Effector memory CD4-positive, alpha-beta T cell (primary cell): Measurements from ENCODE around the gene DOCK4.
"Not testable (repeated sequence)": the region's sequence is repeated elsewhere in the genome, so short reads cannot be mapped to it uniquely, and the experiment has no call there.

ENCODE experiments used
- DNase-seq, 3 donors: peaks; one replicate each; pipeline ENCODE4 v3.0.0-alpha.2; 2020
- H3K27ac ChIP-seq: 2 replicates; pipeline ENCODE4 v1.7.0; 2013; ENCODE audit warnings: mild to moderate bottlenecking, low read length, moderate library complexity; ENCODE audit not compliant: insufficient read depth, poor library complexity, severe bottlenecking
- H3K27me3 ChIP-seq: replicated peaks from 2 replicates; pipeline ENCODE4 v1.7.0; 2013; ENCODE audit warnings: mild to moderate bottlenecking, low read length; ENCODE audit not compliant: insufficient read depth, control insufficient read depth, poor library complexity, severe bottlenecking
- H3K36me3 ChIP-seq: 2 replicates; pipeline ENCODE4 v1.7.0; 2013; ENCODE audit warnings: mild to moderate bottlenecking, low read length, moderate library complexity; ENCODE audit not compliant: control insufficient read depth, insufficient read depth
- H3K4me1 ChIP-seq: 2 replicates; pipeline ENCODE4 v1.7.0; 2013; ENCODE audit warnings: low read length, mild to moderate bottlenecking; ENCODE audit not compliant: control insufficient read depth, insufficient read depth, poor library complexity, severe bottlenecking
- H3K4me3 ChIP-seq: 2 replicates; pipeline ENCODE4 v1.7.0; 2013; ENCODE audit warnings: low read length, low read depth, mild to moderate bottlenecking; ENCODE audit not compliant: insufficient read depth, poor library complexity, severe bottlenecking
- H3K9me3 ChIP-seq: 2 replicates; pipeline ENCODE4 v1.7.0; 2013; ENCODE audit warnings: mild to moderate bottlenecking, low read length, moderate library complexity; ENCODE audit not compliant: control insufficient read depth

The DOCK4 gene

GRCh38 chr7:112129655-112130323, 76.4 kb downstream of the DOCK4 start:
- DNase-seq = no peak
- Histone ChIP-seq H3K4me3 (no peak overlapping the region), H3K27me3 (no peaks in the 10 kb centered on the region), H3K27ac (no peak overlapping the region), H3K4me1 (no peaks in the 10 kb centered on the region), H3K9me3 (no peaks in the 10 kb centered on the region), H3K36me3 (no peaks in the 10 kb centered on the region)

DNA sequence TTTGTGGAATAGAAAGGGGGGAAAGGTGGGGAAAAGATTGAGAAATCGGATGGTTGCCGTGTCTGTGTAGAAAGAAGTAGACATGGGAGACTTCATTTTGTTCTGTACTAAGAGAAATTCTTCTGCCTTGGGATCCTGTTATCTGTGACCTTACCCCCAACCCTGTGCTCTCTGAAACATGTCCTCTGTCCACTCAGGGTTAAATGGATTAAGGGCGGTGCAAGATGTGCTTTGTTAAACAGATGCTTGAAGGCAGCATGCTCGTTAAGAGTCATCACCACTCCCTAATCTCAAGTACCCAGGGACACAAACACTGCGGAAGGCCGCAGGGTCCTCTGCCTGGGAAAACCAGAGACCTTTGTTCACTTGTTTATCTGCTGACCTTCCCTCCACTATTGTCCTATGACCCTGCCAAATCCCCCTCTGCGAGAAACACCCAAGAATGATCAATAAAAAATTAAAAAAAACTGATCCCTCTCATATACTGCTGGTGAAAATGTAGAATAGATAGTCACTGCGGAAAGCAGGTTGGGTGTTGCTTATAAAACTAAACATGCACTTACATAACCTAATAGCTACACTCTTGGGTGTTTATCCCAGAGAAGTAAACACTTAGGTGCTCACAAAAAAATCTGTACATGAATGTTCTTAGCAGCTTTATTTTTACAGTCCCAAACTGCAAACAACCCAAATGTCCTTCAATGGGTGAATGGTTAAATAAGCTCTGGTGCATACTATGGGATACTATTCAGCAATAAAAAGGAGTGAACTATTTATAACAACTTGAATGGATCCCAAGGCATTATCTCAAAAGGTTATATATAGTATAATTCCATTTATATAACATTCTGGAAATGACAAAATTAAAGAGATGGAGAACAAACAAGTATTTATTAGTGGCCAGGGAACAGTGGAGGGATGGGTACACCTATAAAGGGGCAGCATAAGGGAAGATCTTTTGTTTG, 77.5 kb downstream of the DOCK4 start:
- H3K4me1 ChIP-seq, H3K4me3 ChIP-seq, H3K36me3 ChIP-seq, DNase-seq, H3K27me3 ChIP-seq, H3K9me3 ChIP-seq, H3K27ac ChIP-seq: not testable (repeated sequence)

GRCh38 chr7:112128041-112128440, 78.2 kb downstream of the DOCK4 start:
- not testable (repeated sequence) for H3K27me3 ChIP-seq, H3K4me1 ChIP-seq, H3K4me3 ChIP-seq, H3K27ac ChIP-seq, DNase-seq, H3K36me3 ChIP-seq, H3K9me3 ChIP-seq

DNA sequence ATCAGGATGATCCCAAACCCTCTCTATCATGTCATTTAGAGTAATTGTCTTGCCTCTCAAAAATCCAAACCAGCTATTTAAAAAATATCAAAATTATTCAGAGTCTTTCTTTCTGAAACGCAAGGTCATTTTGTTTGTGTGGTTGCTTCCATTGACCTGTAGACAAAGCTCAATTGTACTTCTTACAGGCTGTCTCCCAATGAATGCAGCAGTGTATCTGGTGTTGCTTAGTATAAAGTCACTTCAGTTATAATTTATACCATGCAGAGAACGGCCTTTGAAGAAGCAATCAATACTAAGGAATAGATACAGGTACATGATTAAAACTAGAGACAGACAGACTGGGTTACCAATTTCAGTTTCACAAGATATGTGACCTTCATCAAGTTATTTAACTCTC, 80.9 kb downstream of the DOCK4 start:
- H3K27ac ChIP-seq = no peak overlapping the region
- no peaks in the 10 kb centered on the region for H3K27me3 ChIP-seq
- H3K4me1 ChIP-seq = no peaks in the 10 kb centered on the region
- no peaks in the 10 kb centered on the region for H3K36me3 ChIP-seq
- DNase-seq = no peak
- no peak overlapping the region for H3K4me3 ChIP-seq
- H3K9me3 ChIP-seq = no peaks in the 10 kb centered on the region

- H3K4me3 ChIP-seq = no peak overlapping the region
- H3K36me3 ChIP-seq = no peaks in the 10 kb centered on the region
- H3K4me1 ChIP-seq = no peaks in the 10 kb centered on the region
- no peak for DNase-seq
- no peaks in the 10 kb centered on the region for H3K9me3 ChIP-seq
- no peaks in the 10 kb centered on the region for H3K27me3 ChIP-seq
- H3K27ac ChIP-seq = no peak overlapping the region
Measured at GRCh38 chr7:112124061-112124766, 82.0 kb downstream of the DOCK4 start.

DNA sequence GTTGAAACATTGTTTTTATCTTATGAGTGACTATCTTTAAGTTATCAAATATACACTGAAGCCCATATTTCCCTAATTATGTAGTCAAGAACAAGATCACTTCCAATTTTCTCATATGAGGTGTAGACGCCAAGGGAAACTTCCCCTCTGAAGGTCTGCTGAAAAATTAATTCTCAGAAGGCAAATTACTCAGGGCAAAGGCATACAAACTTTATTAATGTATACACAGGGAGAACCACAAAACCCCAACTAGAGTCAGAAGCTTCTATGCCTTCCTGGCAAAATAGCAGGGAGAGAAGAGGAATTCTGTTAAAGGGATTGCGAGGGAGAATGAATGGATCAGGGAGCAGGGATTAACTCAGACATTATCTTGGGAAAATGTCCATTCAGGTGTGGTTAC, 83.4 kb downstream of the DOCK4 start:
- H3K9me3 ChIP-seq = no peaks in the 10 kb centered on the region
- H3K36me3 ChIP-seq = no peaks in the 10 kb centered on the region
- no peaks in the 10 kb centered on the region for H3K27me3 ChIP-seq
- H3K27ac ChIP-seq = no peak overlapping the region
- no peak for DNase-seq
- H3K4me3 ChIP-seq = no peak overlapping the region
- no peaks in the 10 kb centered on the region for H3K4me1 ChIP-seq

- no peak overlapping the region for H3K4me3 ChIP-seq
Measured at GRCh38 chr7:112122144-112122543, 84.1 kb downstream of the DOCK4 start.

GRCh38 chr7:112121318-112121717, 84.9 kb downstream of the DOCK4 start:
- H3K4me1 ChIP-seq = no peaks in the 10 kb centered on the region
- no peak for DNase-seq
- no peak overlapping the region for H3K4me3 ChIP-seq
- no peak overlapping the region for H3K27ac ChIP-seq
- H3K9me3 ChIP-seq = no peaks in the 10 kb centered on the region
- H3K36me3 ChIP-seq = no peaks in the 10 kb centered on the region
- H3K27me3 ChIP-seq = no peaks in the 10 kb centered on the region

More at GRCh38 chr7:112122144-112122543, 84.1 kb downstream of the DOCK4 start:
- H3K27ac ChIP-seq = no peak overlapping the region
- H3K27me3 ChIP-seq = no peaks in the 10 kb centered on the region
- H3K36me3 ChIP-seq = no peaks in the 10 kb centered on the region
- DNase-seq = no peak
- no peaks in the 10 kb centered on the region for H3K9me3 ChIP-seq
- no peaks in the 10 kb centered on the region for H3K4me1 ChIP-seq

GRCh38 chr7:112120696-112121217, 85.4 kb downstream of the DOCK4 start:
- Histone ChIP-seq H3K36me3 (no peaks in the 10 kb centered on the region), H3K27ac (no peak overlapping the region), H3K4me3 (no peak overlapping the region), H3K27me3 (no peaks in the 10 kb centered on the region), H3K4me1 (no peaks in the 10 kb centered on the region), H3K9me3 (no peaks in the 10 kb centered on the region)
- DNase-seq = no peak
